ENCODE data around the gene ACIN1. TPM values are rescaled to one million over a fixed set of nuclear protein-coding genes. Genes with fewer than 3 reads are reported as not detected.

ACIN1 gene
- total and polyA plus RNA-seq, 2 of the 13 experiments (the other 11 are each of a cell fraction or from before 2014, with no cell fraction given): 165 to 183 TPM

DNA sequence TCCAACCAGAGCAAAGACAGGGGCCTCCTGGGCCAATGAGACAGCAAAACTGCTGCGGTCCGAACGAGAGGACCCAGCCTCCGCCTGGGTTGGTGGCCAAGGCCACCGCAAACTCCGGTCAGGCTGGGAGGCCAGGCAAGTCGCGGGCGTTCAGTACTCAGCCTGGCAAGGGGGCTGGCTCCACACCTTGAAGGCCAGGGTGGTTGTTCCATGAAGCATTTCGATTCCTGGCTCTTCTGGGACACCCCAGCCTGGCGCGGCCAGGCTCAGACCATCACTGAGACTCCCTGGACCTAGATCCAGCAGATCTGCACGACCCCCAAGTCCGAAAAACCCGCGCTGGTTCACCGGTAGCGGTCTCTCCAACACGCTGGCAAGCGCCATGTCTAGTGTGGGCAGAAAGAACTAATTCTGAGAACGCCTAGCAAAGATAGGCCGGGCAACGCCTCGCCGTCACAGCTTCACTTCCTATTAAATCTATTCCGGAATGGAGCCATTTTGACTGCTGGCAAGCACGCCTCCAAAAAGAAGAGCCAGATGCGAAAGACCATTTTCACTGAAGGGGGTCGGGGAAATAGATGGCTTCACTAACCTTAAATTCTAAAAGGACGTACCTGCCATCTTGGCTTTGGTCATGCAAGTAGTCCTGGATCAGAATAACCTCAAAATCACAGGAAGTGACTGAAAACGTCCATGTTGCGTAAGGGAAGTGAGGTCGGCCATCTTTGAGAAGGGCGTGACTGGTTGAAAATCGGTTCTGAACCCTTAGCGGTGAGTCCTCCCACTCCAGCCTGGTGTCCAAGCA lies 60.2 kb downstream of the ACIN1 start, which contains the start of gene PSMB5 (continued):
- TF ChIP-seq MIER3 (CRISPR knock-in tag; IDR thresholded peaks at IDR 0.05; ENCODE audit: borderline replicate concordance): peak; percentile 50
- TF ChIP-seq, protein P1, sequence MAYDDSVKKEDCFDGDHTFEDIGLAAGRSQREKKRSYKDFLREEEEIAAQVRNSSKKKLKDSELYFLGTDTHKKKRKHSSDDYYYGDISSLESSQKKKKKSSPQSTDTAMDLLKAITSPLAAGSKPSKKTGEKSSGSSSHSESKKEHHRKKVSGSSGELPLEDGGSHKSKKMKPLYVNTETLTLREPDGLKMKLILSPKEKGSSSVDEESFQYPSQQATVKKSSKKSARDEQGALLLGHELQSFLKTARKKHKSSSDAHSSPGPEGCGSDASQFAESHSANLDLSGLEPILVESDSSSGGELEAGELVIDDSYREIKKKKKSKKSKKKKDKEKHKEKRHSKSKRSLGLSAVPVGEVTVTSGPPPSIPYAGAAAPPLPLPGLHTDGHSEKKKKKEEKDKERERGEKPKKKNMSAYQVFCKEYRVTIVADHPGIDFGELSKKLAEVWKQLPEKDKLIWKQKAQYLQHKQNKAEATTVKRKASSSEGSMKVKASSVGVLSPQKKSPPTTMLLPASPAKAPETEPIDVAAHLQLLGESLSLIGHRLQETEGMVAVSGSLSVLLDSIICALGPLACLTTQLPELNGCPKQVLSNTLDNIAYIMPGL (CRISPR knock-in tag; IDR thresholded peaks at IDR 0.05; ENCODE audit: borderline replicate concordance in 1 of 2, low read depth in 1 of 2): peak; percentile 90 to 96
- peak; percentile 79 for TF ChIP-seq MIER2 (CRISPR knock-in tag; IDR thresholded peaks at IDR 0.05)
- TF ChIP-seq XRCC5 (optimal IDR thresholded peaks at IDR 0.05; ENCODE audit: low read length): peak; percentile 97
- TF ChIP-seq NR2F1 (CRISPR knock-in tag; IDR thresholded peaks at IDR 0.05): peak in 1 of 2 experiments; percentile 58; a peak in 1 of 4 replicates
- no peak for TF ChIP-seq ZBTB42 (CRISPR knock-in tag; IDR thresholded peaks at IDR 0.05)
- TF ChIP-seq ZNF496 (CRISPR knock-in tag; IDR thresholded peaks at IDR 0.05; ENCODE audit: insufficient replicate concordance): no peak
- TF ChIP-seq LCORL (IDR thresholded peaks at IDR 0.05): peak; percentile 99
- peak; percentile 95 for TF ChIP-seq LCORL (CRISPR knock-in tag; IDR thresholded peaks at IDR 0.05)
- TF ChIP-seq KDM4B (CRISPR knock-in tag; IDR thresholded peaks at IDR 0.05): peak; percentile 87
- peak; percentile 96 for TF ChIP-seq ZNF558 (CRISPR knock-in tag; IDR thresholded peaks at IDR 0.05; ENCODE audit: borderline replicate concordance)
- 0 out of 2 replicates have a peak, but pooled peaks have one; percentile 74 for TF ChIP-seq ZNF383 (CRISPR knock-in tag; IDR thresholded peaks at IDR 0.05; ENCODE audit: borderline replicate concordance)
- TF ChIP-seq ZNF83 (CRISPR knock-in tag; IDR thresholded peaks at IDR 0.05; ENCODE audit: borderline replicate concordance): peak; percentile 96
- no peak; the same call in 1 of the 2 replicates for TF ChIP-seq MAZ (IDR thresholded peaks at IDR 0.05; ENCODE audit: borderline replicate concordance, low read depth, low read length)
- TF ChIP-seq MAZ (CRISPR knock-in tag; IDR thresholded peaks at IDR 0.05; ENCODE audit: low read depth): peak; percentile 80
- peak; percentile 57; the same call in 1 of the 2 replicates for TF ChIP-seq CBFB (CRISPR knock-in tag; IDR thresholded peaks at IDR 0.05)
- TF ChIP-seq, protein P2, sequence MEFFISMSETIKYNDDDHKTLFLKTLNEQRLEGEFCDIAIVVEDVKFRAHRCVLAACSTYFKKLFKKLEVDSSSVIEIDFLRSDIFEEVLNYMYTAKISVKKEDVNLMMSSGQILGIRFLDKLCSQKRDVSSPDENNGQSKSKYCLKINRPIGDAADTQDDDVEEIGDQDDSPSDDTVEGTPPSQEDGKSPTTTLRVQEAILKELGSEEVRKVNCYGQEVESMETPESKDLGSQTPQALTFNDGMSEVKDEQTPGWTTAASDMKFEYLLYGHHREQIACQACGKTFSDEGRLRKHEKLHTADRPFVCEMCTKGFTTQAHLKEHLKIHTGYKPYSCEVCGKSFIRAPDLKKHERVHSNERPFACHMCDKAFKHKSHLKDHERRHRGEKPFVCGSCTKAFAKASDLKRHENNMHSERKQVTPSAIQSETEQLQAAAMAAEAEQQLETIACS (CRISPR knock-in tag; IDR thresholded peaks at IDR 0.05): no peak
- TF ChIP-seq, protein P3, sequence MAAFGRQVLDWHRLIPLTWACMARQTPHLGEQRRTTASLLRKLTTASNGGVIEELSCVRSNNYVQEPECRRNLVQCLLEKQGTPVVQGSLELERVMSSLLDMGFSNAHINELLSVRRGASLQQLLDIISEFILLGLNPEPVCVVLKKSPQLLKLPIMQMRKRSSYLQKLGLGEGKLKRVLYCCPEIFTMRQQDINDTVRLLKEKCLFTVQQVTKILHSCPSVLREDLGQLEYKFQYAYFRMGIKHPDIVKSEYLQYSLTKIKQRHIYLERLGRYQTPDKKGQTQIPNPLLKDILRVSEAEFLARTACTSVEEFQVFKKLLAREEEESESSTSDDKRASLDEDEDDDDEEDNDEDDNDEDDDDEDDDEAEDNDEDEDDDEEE (CRISPR knock-in tag; IDR thresholded peaks at IDR 0.05): peak; percentile 54; the same call in 1 of the 2 replicates
- peak; percentile 82 for TF ChIP-seq SIN3B (IDR thresholded peaks at IDR 0.05; ENCODE audit: low read length)
- TF ChIP-seq ARNT (IDR thresholded peaks at IDR 0.05): no peak
- no peak for TF ChIP-seq MLLT10 (CRISPR knock-in tag; IDR thresholded peaks at IDR 0.05)
- 0 out of 2 replicates have a peak, but pooled peaks have one; percentile 70 for TF ChIP-seq FIP1L1 (IDR thresholded peaks at IDR 0.05; ENCODE audit: borderline replicate concordance, insufficient read depth, low read depth, low read length)
- TF ChIP-seq, protein P4, sequence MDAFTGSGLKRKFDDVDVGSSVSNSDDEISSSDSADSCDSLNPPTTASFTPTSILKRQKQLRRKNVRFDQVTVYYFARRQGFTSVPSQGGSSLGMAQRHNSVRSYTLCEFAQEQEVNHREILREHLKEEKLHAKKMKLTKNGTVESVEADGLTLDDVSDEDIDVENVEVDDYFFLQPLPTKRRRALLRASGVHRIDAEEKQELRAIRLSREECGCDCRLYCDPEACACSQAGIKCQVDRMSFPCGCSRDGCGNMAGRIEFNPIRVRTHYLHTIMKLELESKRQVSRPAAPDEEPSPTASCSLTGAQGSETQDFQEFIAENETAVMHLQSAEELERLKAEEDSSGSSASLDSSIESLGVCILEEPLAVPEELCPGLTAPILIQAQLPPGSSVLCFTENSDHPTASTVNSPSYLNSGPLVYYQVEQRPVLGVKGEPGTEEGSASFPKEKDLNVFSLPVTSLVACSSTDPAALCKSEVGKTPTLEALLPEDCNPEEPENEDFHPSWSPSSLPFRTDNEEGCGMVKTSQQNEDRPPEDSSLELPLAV (CRISPR knock-in tag; conservative IDR thresholded peaks at IDR 0.05; ENCODE audit: low read depth): no peak
- TF ChIP-seq ZNF17 (CRISPR knock-in tag; IDR thresholded peaks at IDR 0.05): no peak
- TF ChIP-seq PAF1 (CRISPR knock-in tag; IDR thresholded peaks at IDR 0.05): no peak

Measured in HepG2 (cell line).